C4-2B (cell line): ENCODE data around the gene TUT7.

Experiments used
- CTCF ChIP-seq: fragments of 450-650 bp; conservative IDR thresholded peaks from 2 replicates; pipeline ENCODE4 v1.5.1; 2017; ENCODE audit warnings: mild to moderate bottlenecking
- ZFX ChIP-seq: fragments of 450-650 bp; IDR thresholded peaks from 2 replicates; pipeline ENCODE4 v1.6.1; 2017

GRCh38 chr9:86349271-86349670 is 4.9 kb downstream of the TUT7 start:
- TF ChIP-seq CTCF (no peak), ZFX (no peak)
